Panc1 (cell line): Measurements from ENCODE around the gene CMIP. TPM values are rescaled to one million over a fixed set of nuclear protein-coding genes. Genes with fewer than 3 reads are reported as not detected.

Experiments used
- ATAC-seq: fragments of 200-7000 bp; cut with Tn5 transposase; 2 replicates; pipeline ENCODE4 v1.9.1; 2020; ENCODE audit warnings: mild to moderate bottlenecking, moderate library complexity
- BruUV-seq: library from RNA; stranded (reverse); fragments of 400-500 nt; replicated peaks from 2 replicates; lab custom pipeline; 2021; lab: Mats Ljungman, UMichigan
- CTCF ChIA-PET: fragments of 300-600 bp; sonication (Branson Sonifier 250); formaldehyde crosslinking; loops from one replicate; lab custom pipeline; 2022; ENCODE audit warnings: antibody characterized with exemption; lab: Charles Lee
- POLR2A ChIA-PET: fragments of 300-600 bp; sonication (Branson Sonifier 250); formaldehyde crosslinking; loops from one replicate; lab custom pipeline; 2022; ENCODE audit warnings: antibody characterized with exemption; lab: Charles Lee
- DNase-seq: peaks from one replicate; pipeline ENCODE4 v3.0.0-alpha.2; 2010; ENCODE audit warnings: low read depth, low spot score
- H3K27ac ChIP-seq: 2 replicates; pipeline ENCODE4 v1.5.1; 2011; ENCODE audit warnings: mild to moderate bottlenecking, low read length, inconsistent platforms
- H3K27me3 ChIP-seq: fragments of 200-500 bp; sonication (Bioruptor generic); 2 replicates; pipeline ENCODE4 v1.6.0; 2014; ENCODE audit warnings: low read length, inconsistent platforms; ENCODE audit not compliant: control insufficient read depth, insufficient read depth
- H3K36me3 ChIP-seq: fragments of 200-500 bp; sonication (Bioruptor generic); 2 replicates; pipeline ENCODE4 v1.5.1; 2014; ENCODE audit warnings: inconsistent platforms, mild to moderate bottlenecking, low read length, moderate library complexity; ENCODE audit not compliant: control insufficient read depth, insufficient read depth
- H3K4me1 ChIP-seq: 2 replicates; pipeline ENCODE4 v1.5.1; 2011; ENCODE audit warnings: inconsistent platforms, mild to moderate bottlenecking, low read length, moderate library complexity; ENCODE audit not compliant: control insufficient read depth, insufficient read depth
- H3K4me3 ChIP-seq, 2 experiments: 2 replicates each; pipeline ENCODE4 v1.5.1; 2011 to 2012; ENCODE audit warnings: low read depth in 2 of 2, low read length in 2 of 2, mild to moderate bottlenecking in 2 of 2, inconsistent platforms in 1 of 2, moderate library complexity in 1 of 2
- H3K9me3 ChIP-seq: fragments of 200-500 bp; sonication (Bioruptor generic); 2 replicates; pipeline ENCODE4 v1.5.1; 2014; ENCODE audit warnings: low read depth, mild to moderate bottlenecking, inconsistent platforms, low read length, moderate library complexity; ENCODE audit not compliant: control insufficient read depth, insufficient read depth
- CTCF ChIP-seq: fragments of 450-650 bp; IDR thresholded peaks from 2 replicates; pipeline ENCODE4 v1.5.1; 2017; ENCODE audit warnings: mild to moderate bottlenecking
- POLR2AphosphoS5 ChIP-seq: IDR thresholded peaks from 2 replicates; pipeline ENCODE4 v1.6.1; 2012; ENCODE audit warnings: mild to moderate bottlenecking, low read depth, low read length, moderate library complexity
- REST ChIP-seq, 2 experiments: IDR thresholded peaks; 2 replicates each; pipeline ENCODE4 v1.6.1; 2011 to 2012; ENCODE audit warnings: low read depth in 2 of 2, control low read depth in 1 of 2, low read length in 1 of 2, mild to moderate bottlenecking in 1 of 2, moderate library complexity in 1 of 2; ENCODE audit not compliant: insufficient read depth in 1 of 2
- SIN3A ChIP-seq: IDR thresholded peaks from 2 replicates; pipeline ENCODE4 v1.6.1; 2012; ENCODE audit warnings: low read depth, mild to moderate bottlenecking, low read length, moderate library complexity, borderline replicate concordance; ENCODE audit not compliant: insufficient read depth
- TCF7L2 ChIP-seq: IDR thresholded peaks from 2 replicates; pipeline ENCODE4 v1.6.1; 2011; ENCODE audit warnings: mild to moderate bottlenecking, low read depth, low read length, inconsistent platforms
- in situ Hi-C: cut with HindIII; loops from 2 replicates; pipeline ENCODE4 v1.10.0; 2016; ENCODE audit warnings: low sequenced_read_pairs, low pct_unique_long_range_greater_than_20kb
- intact Hi-C: fragments of 100-400 bp; cut with micrococcal nuclease; formaldehyde crosslinking; loops from one replicate; pipeline ENCODE4 v1.10.0; 2022; ENCODE audit not compliant: unreplicated experiment
- total RNA-seq: library from RNA; stranded (reverse); gene quantifications from one replicate; pipeline ENCODE4 v1.2.1, GENCODE V29; 2021; ENCODE audit not compliant: unreplicated experiment

The CMIP gene
- total RNA-seq, 1 experiment from 2014 or later: 49.7 TPM

GRCh38 chr16:81618661-81619060 lies 174.1 kb downstream of the CMIP start:
- no peak overlapping the region for H3K4me3 ChIP-seq
- H3K27ac ChIP-seq: no peak overlapping the region
- POLR2A ChIA-PET: no interaction called here
- no peak for ATAC-seq
- DNase-seq: no peak
- H3K9me3 ChIP-seq: no peaks in the 10 kb centered on the region
- no peaks in the 10 kb centered on the region for H3K36me3 ChIP-seq
- H3K27me3 ChIP-seq: no peaks in the 10 kb centered on the region
- TF ChIP-seq POLR2AphosphoS5 (no peak), REST (IDR thresholded peaks at IDR 0.05; ENCODE audit: insufficient read depth in 1 of 2, low read depth in 2 of 2, low read length in 1 of 2) (no peak), CTCF (no peak), SIN3A (no peak), TCF7L2 (no peak)
- no TSS peak for BruUV-seq
- CTCF ChIA-PET: no interaction called here
- H3K4me1 ChIP-seq: no peaks in the 10 kb centered on the region; the same call in 1 of the 2 replicates
- intact Hi-C loops (no loop called here), in situ Hi-C loops (no loop called here)

GRCh38 chr16:81620029-81620428 lies 175.4 kb downstream of the CMIP start:
- Histone ChIP-seq H3K9me3 (no peaks in the 10 kb centered on the region), H3K27me3 (no peaks in the 10 kb centered on the region), H3K36me3 (no peaks in the 10 kb centered on the region), H3K4me3 (no peak overlapping the region), H3K4me1 (no peaks in the 10 kb centered on the region; the same call in 1 of the 2 replicates), H3K27ac (no peak overlapping the region)
- no peak for TF ChIP-seq POLR2AphosphoS5
- no peak for TF ChIP-seq REST (IDR thresholded peaks at IDR 0.05; ENCODE audit: insufficient read depth in 1 of 2, low read depth in 2 of 2, low read length in 1 of 2)
- TF ChIP-seq CTCF: no peak
- TF ChIP-seq TCF7L2: no peak
- no peak for TF ChIP-seq SIN3A
- no peak for ATAC-seq
- ChIA-PET POLR2A (no interaction called here), CTCF (interaction anchor here (0.6 kb wide), 1 partner anchor 34 kb away, joined by 4 read pairs; no protein-coding TSS in a partner anchor)
- intact Hi-C loops (no loop called here), in situ Hi-C loops (no loop called here)
- BruUV-seq: no TSS peak
- no peak for DNase-seq
